DND-41 (cell line): ENCODE data around the gene CTNNA3.

Experiments used
- ATAC-seq: fragments of 200-7000 bp; cut with Tn5 transposase; 3 replicates; pipeline ENCODE4 v1.9.1; 2021; ENCODE audit warnings: low read depth; ENCODE audit not compliant: insufficient read depth
- DNase-seq: peaks from one replicate; pipeline ENCODE4 v3.0.0-alpha.2; 2020
- H2AFZ ChIP-seq: 2 replicates; pipeline ENCODE4 v1.6.0; 2012; ENCODE audit warnings: low read depth, low read length
- H3K27ac ChIP-seq: 2 replicates; pipeline ENCODE4 v1.5.1; 2012; ENCODE audit warnings: low read length, inconsistent platforms
- H3K27me3 ChIP-seq: fragments of 200-600 bp; sonication (generic); 2 replicates; pipeline ENCODE4 v1.6.0; 2012; ENCODE audit warnings: low read length, mild to moderate bottlenecking, inconsistent platforms; ENCODE audit not compliant: insufficient read depth, poor library complexity
- H3K36me3 ChIP-seq: 2 replicates; pipeline ENCODE4 v1.5.1; 2012; ENCODE audit warnings: low read length, inconsistent platforms; ENCODE audit not compliant: insufficient read depth
- H3K4me1 ChIP-seq: 2 replicates; pipeline ENCODE4 v1.5.1; 2012; ENCODE audit warnings: mild to moderate bottlenecking, low read length; ENCODE audit not compliant: insufficient read depth
- H3K4me2 ChIP-seq: 2 replicates; pipeline ENCODE4 v1.6.0; 2012; ENCODE audit warnings: mild to moderate bottlenecking, moderate library complexity, low read length, inconsistent platforms; ENCODE audit not compliant: insufficient read depth
- H3K4me3 ChIP-seq, 2 experiments: fragments of 200-600 bp in 1 of 2; shearing (Covaris generic) in 1 of 2; 2 replicates each; pipeline ENCODE4 v1.5.1; 2012 to 2016; ENCODE audit warnings: inconsistent platforms in 2 of 2, low read length in 2 of 2, mild to moderate bottlenecking in 2 of 2, low read depth in 1 of 2, moderate library complexity in 1 of 2
- H3K79me2 ChIP-seq: 2 replicates; pipeline ENCODE4 v1.6.0; 2012; ENCODE audit warnings: low read length, inconsistent platforms; ENCODE audit not compliant: insufficient read depth
- H3K9ac ChIP-seq: 2 replicates; pipeline ENCODE4 v1.6.0; 2012; ENCODE audit warnings: low read depth, mild to moderate bottlenecking, inconsistent platforms, low read length, moderate library complexity
- H3K9me3 ChIP-seq: 2 replicates; pipeline ENCODE4 v1.5.1; 2012; ENCODE audit warnings: low read length, moderate library complexity, mild to moderate bottlenecking, inconsistent platforms; ENCODE audit not compliant: insufficient read depth, severe bottlenecking
- H4K20me1 ChIP-seq: 2 replicates; pipeline ENCODE4 v1.6.0; 2012; ENCODE audit warnings: low read length; ENCODE audit not compliant: insufficient read depth
- EZH2 ChIP-seq: IDR thresholded peaks from 3 replicates; pipeline ENCODE4 v1.6.1; 2012; ENCODE audit warnings: borderline replicate concordance, low read depth, mild to moderate bottlenecking, moderate library complexity, low read length, inconsistent platforms; ENCODE audit not compliant: severe bottlenecking
- TF ChIP-seq, protein P1 (sequence below): IDR thresholded peaks from 2 replicates; pipeline ENCODE4 v1.5.1; 2012; ENCODE audit warnings: borderline replicate concordance, low read length, moderate library complexity, mild to moderate bottlenecking; ENCODE audit not compliant: poor library complexity, severe bottlenecking; ENCODE audit errors: extremely low read depth

The CTNNA3 gene

DNA sequence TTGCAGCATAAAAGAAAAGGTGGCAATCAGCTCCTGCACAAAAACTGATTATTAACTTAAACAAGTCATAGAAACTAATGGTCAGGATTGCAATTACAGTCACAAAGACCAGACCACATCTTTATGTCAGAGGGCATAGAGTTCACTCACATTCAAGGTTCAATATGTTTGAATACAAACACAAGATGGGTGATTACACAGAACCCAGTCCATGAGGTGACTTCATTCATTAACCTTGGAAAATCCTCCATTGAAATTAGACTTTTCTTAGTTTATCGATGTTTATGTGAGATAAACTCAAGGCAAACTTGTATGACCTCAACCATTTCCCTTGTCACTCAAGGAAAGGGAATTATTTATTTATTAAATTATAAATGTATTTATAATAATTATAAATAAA is 1158.8 kb downstream of the CTNNA3 start:
- TF ChIP-seq EZH2: no peak
- TF ChIP-seq, protein P1, sequence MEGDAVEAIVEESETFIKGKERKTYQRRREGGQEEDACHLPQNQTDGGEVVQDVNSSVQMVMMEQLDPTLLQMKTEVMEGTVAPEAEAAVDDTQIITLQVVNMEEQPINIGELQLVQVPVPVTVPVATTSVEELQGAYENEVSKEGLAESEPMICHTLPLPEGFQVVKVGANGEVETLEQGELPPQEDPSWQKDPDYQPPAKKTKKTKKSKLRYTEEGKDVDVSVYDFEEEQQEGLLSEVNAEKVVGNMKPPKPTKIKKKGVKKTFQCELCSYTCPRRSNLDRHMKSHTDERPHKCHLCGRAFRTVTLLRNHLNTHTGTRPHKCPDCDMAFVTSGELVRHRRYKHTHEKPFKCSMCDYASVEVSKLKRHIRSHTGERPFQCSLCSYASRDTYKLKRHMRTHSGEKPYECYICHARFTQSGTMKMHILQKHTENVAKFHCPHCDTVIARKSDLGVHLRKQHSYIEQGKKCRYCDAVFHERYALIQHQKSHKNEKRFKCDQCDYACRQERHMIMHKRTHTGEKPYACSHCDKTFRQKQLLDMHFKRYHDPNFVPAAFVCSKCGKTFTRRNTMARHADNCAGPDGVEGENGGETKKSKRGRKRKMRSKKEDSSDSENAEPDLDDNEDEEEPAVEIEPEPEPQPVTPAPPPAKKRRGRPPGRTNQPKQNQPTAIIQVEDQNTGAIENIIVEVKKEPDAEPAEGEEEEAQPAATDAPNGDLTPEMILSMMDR: no peak
- H3K27ac ChIP-seq: no peak overlapping the region
- ATAC-seq: no peak

DNA sequence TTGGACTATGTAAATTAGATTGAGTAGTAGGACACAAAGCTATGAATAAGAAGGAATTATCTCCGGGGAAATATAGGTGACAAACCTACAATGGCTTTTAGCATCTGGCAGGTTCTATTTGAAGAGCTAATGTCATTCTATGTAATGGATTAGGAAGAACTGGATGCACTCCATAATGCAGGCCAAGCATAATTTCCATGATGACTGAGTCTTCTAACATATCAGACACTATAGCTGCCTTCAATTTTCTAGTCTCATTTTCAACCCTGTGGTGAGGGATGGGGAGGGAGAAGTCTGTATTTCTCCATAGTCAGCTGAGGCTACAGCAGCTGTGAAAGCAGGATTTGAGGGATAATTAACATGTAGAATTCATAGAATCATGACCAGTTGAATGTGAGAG is 1160.6 kb downstream of the CTNNA3 start:
- H3K27me3 ChIP-seq: no peaks in the 10 kb centered on the region

More for the DNA sequence above, 1158.8 kb downstream of the CTNNA3 start:
- no peaks in the 10 kb centered on the region for H3K9me3 ChIP-seq
- no peaks in the 10 kb centered on the region for H3K4me1 ChIP-seq
- H3K4me2 ChIP-seq: no peak overlapping the region
- no peak for DNase-seq
- no peaks in the 10 kb centered on the region for H3K79me2 ChIP-seq
- no peaks in the 10 kb centered on the region for H3K36me3 ChIP-seq
- H3K9ac ChIP-seq: no peak overlapping the region
- H4K20me1 ChIP-seq: no peaks in the 10 kb centered on the region
- H3K27me3 ChIP-seq: no peaks in the 10 kb centered on the region
- H3K4me3 ChIP-seq: no peak overlapping the region
- no peak overlapping the region for H2AFZ ChIP-seq

DNA sequence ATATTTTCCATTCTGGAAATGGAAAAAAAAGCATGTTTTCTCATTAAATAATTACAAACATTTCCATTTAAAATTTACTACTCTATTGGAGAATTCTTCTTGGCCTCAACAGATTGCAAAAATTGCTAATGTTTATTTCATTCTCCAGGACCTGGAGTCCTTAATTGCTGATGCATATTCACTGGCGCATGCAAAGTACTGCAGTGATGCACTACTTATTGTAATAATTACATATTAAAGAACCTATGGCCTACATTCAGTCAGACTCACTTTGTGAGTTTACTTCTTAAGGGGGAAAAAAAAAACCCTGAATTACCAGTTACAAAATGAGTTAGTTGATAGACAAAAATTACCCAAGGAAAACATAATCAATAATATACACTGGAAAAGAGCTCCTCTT is 1161.1 kb downstream of the CTNNA3 start:
- Histone ChIP-seq H3K79me2 (no peaks in the 10 kb centered on the region), H3K4me1 (no peaks in the 10 kb centered on the region), H3K4me3 (no peak overlapping the region), H3K27ac (no peak overlapping the region), H3K9me3 (no peaks in the 10 kb centered on the region), H3K4me2 (no peak overlapping the region), H3K9ac (no peak overlapping the region), H4K20me1 (no peaks in the 10 kb centered on the region), H3K36me3 (no peaks in the 10 kb centered on the region), H3K27me3 (no peaks in the 10 kb centered on the region), H2AFZ (no peak overlapping the region)
- no peak for ATAC-seq
- TF ChIP-seq EZH2: no peak
- TF ChIP-seq, protein P1: no peak
- DNase-seq: no peak

More for the DNA sequence above, 1160.6 kb downstream of the CTNNA3 start:
- no peak for ATAC-seq
- DNase-seq: no peak
- no peaks in the 10 kb centered on the region for H3K4me1 ChIP-seq
- no peak overlapping the region for H3K27ac ChIP-seq
- no peak overlapping the region for H3K4me3 ChIP-seq
- no peaks in the 10 kb centered on the region for H3K9me3 ChIP-seq
- H3K79me2 ChIP-seq: no peaks in the 10 kb centered on the region
- no peak overlapping the region for H3K4me2 ChIP-seq
- TF ChIP-seq, protein P1: no peak
- no peak for TF ChIP-seq EZH2
- no peaks in the 10 kb centered on the region for H4K20me1 ChIP-seq
- no peak overlapping the region for H3K9ac ChIP-seq
- H2AFZ ChIP-seq: no peak overlapping the region
- no peaks in the 10 kb centered on the region for H3K36me3 ChIP-seq

DNA sequence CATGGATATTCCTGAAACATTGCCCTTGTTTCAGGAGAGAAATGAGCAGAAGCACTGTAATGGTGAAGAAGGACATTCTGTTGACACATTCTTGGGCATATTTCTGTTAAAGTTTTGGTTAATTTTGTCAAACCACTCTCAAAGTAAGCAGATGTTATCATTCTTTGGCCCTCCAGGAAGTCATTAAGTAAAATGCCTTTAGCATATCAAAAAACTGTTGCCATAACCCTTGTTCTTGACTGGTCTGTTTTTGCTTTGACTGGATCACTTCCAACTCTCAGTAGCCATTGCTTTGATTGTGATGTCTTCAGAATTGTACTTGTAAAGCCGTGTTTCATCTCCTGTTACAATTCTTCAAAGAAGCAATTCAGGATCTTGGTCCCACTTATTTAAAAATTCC is 1174.5 kb downstream of the CTNNA3 start:
- no peaks in the 10 kb centered on the region for H3K4me1 ChIP-seq
- no peaks in the 10 kb centered on the region for H3K36me3 ChIP-seq
- H3K79me2 ChIP-seq: no peaks in the 10 kb centered on the region
- no peak overlapping the region for H3K4me2 ChIP-seq
- no peaks in the 10 kb centered on the region for H4K20me1 ChIP-seq
- no peak overlapping the region for H2AFZ ChIP-seq
- no peak overlapping the region for H3K4me3 ChIP-seq
- H3K9me3 ChIP-seq: no peaks in the 10 kb centered on the region
- TF ChIP-seq, protein P1: no peak
- no peak for TF ChIP-seq EZH2
- DNase-seq (no peak), ATAC-seq (no peak)
- no peaks in the 10 kb centered on the region for H3K27me3 ChIP-seq
- H3K9ac ChIP-seq: no peak overlapping the region
- no peak overlapping the region for H3K27ac ChIP-seq
